Femur (tissue), 1 donor: ENCODE results near the gene AAMDC.

Experiments used
- DNase-seq: peaks from one replicate; pipeline ENCODE4 v3.0.0-alpha.2; 2017

Gene AAMDC

DNA sequence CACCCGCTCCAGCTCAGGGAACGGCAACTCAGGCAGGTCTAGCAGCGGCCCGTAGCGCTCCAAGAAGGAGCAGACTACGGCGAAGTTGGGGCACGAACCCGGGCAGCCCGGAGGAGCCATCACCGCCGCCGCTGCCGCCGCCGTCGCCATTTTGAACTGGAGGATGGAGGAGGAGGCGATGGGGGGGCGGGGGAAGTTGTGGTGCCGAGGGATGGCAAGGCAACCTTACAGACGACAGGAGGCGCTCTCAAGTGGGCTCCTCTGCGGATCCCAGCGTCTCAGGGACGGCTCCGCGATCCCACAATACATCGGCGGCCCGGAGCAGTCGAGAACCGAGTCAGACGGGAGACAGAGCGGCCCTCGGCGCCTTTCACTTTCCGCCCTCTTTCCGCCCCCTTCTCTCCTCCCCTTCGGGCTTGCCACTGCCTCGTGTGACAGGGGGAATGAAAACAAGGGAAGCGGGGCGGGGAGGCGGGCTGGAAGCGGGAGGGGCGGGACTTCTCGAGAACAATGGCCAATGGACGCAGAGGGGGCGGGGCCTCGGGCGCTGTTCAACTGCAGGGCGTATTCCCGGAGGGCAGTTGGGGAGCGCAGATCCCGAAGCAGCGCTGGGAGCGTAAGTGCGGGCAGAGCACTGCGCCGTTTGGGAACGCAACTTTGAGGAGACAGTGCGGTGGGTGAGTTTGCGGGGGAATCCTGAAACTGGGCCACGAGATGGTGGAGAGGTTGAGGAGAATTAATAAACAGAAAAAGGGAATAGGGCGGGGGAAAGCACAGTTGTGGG, at the start of gene AAMDC, which contains the start of gene RSF1:
AAMDC (plus strand) TSS at position 580 of the 784 bp plus-strand sequence. CDS start 21,353 bp downstream, outside the sequence.
RSF1 (minus strand) TSS at position 158 of the 784 bp plus-strand sequence; CDS start at position 150, 8 bp downstream.
- peak; percentile 99 for DNase-seq

DNA sequence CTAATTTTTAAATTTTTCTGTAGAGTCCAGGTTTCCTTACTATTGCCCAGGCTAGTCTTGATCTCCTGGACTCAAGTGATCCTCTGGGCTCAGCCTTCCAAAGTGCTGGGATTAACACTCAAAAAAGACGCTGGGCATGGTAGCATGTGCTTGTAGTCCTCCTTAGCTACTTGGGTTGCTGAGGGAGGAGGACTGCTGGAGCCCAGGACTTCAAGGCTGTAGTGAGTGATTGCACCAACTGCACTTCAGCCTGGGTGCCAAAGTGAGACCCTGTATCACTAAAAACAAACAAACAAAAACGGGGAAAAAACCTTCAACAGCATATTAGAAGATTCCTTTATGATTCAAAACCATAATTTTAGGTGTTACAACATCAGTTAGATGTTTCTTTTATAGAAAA, 45.0 kb upstream of the AAMDC start:
- no peak for DNase-seq

DNA sequence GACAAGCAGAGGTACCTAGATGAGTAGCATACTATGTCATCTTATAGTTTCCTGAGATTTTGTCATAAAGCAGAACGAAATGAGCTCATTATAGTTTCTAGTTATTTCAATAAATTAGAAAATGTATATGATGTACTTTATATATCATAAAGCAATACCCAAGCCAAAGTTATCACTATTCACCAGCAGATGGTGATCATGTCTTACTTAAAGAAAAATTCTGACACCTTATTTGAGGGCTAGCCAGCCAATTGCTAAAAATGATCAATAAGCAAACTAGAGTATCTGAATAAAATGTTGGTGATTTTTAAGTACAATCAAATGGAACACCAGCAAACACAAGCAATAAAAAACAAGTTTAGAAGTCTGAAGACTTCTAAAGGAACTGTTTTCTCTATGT, 44.5 kb upstream of the AAMDC start:
- DNase-seq = no peak

DNA sequence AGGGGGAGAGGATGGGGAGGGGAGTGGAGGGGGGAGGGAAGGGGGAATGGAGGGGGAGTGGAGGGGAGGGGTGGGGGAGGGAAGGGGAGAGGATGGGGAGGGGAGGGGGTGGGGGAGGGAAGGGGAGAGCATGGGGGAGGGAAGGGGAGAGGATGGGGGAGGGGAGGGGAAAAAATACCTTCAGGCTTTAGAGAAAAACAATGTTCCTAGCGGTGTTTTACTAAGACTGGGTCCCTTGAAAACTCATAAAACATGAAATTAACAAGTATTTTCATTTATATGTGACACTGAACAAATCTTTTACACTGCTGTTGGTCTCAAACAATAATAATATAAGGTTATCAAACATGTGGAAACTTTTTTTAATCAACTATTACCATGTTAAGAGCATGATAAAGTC, 42.8 kb upstream of the AAMDC start:
- no peak for DNase-seq

DNA sequence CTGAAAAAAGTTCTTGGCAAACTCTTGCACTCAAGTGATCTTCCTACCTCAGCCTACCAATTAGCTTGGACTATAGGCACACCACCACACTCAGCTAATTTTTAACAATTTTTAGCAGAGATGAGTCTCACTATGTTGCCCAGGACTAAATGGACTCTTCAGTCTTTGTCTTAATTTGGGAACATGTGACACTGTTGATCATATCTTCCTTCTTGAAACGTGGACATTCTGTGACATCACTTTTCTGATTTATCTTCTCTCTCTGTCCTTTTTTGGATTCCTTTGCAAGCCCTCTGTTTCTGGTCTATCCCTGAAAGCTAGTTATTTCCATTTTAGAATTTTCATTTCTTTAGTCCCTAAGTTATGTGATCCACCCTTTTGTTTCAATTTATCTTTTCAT, 42.4 kb upstream of the AAMDC start:
- DNase-seq = no peak

DNA sequence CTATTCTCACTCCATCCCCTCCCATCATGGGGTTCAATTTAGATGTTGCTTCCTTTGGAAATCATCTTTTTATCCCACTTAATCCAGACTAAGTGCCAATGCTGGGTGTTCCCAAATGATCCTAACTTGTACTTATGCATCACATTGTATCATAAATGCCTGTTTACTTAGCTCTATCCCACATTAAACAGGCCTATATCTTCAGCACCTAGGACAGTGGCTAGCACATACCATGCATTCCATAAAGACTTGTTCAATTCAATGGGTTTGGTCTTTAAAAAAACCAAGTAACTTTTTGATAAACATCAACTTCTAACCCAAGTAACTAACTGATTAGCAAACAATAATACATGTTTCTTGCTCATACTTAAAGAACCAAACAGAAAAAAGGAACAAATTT, 41.0 kb upstream of the AAMDC start:
- DNase-seq = no peak

DNA sequence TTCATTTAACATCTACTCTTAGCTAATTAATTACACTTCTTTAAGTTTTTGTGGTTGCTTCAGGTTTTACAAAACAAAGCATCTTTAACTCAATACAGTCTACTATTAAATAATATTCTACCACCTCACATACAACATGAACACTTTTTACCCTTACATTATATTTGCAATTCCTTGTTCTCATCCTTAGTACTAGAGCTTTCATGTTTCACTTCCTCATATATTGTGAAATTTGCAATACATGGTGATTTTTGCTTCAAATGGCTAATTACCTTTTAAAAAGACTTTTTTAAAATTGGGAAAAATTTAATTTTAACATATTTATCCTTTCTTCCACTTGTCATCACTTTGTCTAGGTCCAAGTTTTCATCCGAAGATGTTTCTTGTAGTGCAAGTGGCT, 37.9 kb upstream of the AAMDC start:
- no peak for DNase-seq

DNA sequence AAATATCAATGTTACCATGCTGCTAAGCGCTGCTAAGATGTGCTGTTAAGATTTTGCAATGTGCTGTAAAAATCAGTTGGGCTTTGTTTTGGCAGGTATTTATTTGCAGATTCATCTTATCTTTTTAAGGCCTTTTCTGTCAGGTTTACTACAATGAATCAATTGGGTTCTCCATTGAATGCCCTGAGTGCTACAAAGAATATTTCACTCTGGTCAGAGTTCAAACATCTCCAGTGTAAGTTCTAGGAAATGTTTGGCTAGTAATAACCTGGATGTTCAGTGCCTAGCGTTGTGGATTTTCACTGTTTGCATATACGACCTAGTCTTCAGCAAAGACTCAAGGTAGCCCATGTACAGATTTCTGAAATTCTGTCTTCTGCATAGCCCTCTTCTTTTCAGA, 36.4 kb upstream of the AAMDC start:
- DNase-seq = no peak

DNA sequence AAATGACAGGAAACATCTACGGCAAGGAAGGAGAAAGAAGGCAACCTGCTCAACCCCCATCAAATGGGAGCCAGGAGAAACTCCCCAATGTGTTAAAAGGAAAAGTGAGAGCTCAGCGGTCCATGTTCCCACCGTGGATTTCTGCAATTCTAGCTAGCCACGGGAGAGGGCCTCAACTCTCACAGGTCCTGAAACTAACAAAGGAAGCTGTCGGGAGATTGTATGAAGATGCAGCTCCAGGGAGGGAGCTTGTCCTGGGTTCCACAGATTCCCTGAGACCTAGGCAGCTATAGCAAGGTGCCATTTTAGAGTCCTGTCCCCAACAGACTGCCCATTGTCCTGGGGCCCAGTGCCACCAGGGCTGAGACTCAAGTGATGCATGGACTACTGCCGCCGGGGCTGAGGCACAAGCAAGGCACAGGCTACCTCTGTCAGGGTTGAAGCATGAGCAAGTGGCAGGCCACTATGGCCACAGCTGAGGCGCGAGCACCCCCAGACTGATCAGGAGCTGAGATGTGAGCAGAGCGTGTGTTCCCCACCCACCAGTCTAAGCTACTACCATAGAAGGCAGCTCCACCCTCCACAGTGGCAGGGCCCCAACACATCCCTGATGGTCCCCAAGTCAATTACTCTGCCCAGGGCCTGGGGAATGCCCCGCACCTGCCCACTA, 31.7 kb upstream of the AAMDC start:
- no peak for DNase-seq

DNA sequence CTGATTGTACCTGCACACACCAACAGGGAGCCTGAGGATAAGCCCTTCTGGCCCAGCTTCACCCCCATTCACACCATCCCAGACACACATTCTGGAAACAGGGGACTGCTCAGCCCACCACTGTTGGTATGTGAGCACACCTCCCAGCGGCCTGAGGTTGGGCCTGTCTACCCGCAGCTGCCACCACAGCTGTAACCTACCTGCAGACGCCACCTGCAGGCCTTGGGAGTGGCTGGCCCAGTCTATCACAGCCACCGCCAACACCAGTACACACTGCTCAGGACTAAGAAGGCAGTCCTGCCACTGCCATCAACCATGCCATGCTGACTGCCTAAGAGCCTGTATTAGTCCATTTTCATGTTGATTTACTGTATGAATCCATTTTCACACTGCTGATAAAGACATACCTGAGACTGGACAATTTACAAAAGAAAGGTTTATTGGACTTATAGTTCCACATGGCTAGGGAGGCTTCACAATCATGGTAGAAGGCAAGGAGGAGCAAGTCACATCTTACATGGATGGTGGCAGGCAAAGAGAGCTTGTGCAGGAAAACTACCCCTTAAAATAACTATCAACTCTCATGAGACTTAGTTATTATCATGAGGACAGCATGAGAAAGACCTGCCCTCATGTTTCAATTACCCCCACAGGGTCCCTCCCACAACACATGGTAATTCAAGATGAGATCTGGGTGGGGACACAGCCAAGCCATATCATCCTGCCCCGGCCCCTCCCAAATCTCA, 31.0 kb upstream of the AAMDC start:
- no peak for DNase-seq

DNA sequence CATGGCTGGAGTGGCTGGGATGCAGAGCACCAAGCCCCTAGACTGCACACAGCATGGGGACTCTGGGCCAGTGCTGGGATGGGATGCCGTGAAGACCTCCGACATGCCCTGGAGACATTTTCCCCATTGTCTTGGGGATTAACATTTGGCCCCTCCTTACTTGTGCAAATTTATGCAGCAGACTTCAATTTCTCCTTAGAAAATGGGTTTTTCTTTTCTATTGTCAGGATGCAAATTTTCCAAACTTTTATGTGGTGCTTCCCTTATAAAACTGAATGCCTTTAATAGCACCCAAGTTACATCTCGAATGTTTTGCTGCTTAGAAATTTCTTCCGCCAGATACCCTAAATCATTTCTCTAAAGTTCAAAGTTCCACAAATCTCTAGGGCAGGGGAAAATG, 29.6 kb upstream of the AAMDC start:
- no peak for DNase-seq

DNA sequence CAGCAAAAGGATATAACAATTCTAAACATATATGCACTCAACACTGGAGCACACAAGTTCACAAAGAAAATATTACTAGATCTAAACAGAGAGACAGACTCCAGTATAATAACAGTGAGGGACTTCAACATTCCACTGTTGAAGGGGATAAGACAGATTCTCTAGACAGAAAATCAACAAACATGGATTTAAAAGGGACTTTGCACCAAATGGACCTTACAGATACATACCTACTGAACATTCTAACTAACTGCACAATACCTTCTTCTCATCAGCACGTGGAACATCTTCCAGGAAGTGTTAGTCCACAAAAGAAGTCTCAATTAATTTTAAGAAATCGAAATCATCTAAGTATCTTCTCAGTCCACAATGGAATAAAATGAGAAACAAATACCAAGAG, 27.0 kb upstream of the AAMDC start:
- no peak for DNase-seq

DNA sequence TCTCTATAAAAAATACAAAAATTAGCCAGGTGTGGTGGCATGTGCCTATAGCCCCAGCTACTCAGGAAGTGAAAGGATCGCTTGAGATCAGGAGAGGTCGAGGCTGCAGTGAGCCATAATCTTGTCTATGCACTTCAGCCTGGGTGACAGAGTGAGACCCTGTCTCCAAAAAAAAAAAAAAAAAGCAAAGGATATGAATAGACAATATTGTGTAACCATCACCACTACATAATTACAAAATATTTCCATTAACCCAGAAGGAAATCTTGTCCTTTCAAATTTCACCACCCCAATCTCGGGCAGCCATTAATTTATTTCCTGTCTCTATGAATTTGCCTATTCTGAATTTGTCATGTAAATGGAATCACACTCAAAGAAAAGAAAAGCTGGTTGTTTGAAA, 21.6 kb upstream of the AAMDC start:
- no peak for DNase-seq

DNA sequence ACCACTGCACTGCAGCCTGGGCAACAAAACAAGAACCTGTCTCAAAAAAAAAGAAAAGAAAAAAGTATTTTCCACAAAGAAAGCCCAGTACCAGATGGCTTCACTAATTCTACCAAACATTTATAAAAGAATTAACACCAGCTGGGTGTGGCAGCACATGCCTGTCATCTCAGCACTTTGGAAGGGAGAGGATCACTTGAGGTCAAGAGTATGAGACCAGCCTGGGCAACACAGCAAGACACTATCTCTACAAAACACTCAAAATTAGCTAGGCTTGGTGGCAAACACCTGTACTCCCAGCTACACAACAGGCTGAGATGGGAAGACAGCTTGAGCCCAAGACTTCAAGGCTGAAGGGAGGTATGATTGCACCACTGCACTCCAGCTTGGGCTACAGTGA, 20.5 kb upstream of the AAMDC start:
- no peak for DNase-seq

DNA sequence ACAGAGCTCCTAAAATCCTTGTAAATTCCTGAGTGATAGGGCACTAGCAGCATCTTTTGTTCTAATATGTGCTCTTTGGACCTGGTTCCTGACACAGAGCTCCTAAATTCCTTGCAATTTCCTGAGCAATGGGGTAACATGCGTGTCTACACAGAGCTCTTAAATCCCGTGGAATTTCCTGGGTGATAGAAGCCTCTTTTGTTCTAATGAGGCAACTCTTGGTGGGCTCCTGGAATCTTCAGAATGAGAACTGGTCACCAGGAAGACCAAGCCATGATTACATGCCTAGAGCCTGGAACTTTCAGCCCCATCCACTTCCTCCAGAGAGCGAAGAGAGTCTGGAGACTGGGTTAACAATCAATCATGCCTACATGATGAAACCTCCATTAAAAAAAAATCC, 19.5 kb upstream of the AAMDC start:
- no peak for DNase-seq

DNA sequence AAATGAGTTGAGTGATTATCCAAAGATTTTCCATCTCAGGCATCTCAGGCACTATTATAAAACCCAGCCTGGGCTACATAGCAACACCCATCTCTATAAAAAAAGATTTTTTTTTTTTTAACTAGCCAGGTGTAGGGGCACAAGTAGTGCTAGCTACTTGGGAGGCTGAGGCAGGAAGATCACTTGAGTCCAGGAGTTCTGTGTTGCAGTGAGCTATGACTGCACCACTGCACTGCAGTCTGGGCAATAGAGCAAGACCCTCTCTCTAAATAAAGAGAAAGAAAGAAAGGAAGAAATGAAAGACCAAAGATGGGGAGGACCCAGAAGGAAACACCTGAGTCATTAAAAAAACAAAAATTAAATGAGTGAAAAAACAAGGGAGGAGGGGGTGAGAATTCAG, 14.5 kb upstream of the AAMDC start:
- DNase-seq = no peak

DNA sequence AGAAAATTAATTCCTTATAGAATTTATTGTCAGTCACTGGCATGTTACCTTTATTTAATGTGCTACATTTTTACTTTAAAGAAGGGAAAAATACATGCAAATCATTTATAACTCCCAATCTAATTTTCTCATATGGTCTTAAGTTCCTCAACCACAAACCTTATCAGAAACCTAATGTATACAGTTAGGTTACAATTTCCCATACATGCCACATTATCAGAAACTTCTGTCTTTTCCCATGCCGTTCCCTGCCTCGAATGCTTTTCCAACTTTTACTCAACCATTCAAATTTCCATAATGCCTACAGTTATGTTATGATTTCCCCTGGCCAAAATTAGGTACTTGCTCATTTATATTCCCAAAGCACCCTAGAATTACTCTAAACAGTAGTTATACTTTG, 14.0 kb upstream of the AAMDC start:
- DNase-seq = no peak

DNA sequence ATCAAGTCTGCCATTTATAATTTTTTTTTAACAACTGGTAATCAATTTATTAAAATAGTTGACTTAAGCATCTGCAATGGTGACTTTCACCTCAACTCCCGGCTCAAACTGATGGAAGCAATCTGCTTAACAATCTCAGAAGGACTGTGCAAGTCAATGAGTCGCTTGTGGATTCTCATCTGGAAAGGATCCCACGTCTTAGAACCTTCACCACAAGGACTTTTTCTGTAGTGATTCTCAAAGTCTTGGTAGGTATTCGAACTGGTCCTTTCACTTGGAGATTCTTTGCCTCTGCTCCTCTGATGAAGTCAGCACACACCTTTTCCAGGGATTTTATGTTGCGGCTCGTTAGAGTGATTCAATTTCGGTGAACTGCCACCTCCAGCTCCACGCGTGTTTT, 7.7 kb upstream of the AAMDC start:
- no peak for DNase-seq

DNA sequence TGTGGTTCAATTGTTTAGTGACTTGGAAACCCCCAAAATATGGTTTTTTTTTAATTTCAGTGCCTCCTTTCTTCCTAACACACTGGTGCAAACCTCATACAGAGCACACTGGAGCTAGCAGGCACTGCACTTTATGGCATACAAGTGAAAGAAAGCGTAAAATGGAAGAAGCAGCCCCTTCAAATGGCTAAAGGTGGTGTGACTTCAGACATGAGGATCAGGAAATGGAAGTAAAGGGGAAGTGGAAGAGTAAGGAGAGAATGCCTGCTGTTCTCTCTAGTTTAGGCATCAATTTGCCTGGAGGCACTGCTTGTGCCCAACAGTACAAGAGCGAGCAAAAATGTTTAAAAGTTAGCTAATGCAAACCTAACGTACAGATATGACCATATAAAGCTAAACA, 6.1 kb upstream of the AAMDC start:
- DNase-seq = no peak

DNA sequence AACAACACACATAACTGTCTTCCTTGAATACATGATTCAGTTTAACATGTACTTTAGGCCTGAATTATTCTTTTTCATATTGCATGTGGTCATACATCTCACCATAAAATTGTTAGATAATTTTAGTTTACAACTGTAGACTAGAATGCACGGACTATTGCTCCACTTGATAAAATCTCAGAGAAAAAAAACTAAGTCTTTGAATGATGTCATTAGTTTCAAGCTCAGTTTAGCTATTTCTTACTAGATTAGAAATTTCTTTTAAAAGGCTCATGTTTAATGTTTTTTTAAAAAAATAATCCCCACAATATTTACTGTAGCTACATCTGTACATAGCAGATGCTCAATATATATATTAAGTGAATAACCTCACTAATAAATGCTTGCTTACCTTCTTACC, 5.5 kb upstream of the AAMDC start:
- no peak for DNase-seq

DNA sequence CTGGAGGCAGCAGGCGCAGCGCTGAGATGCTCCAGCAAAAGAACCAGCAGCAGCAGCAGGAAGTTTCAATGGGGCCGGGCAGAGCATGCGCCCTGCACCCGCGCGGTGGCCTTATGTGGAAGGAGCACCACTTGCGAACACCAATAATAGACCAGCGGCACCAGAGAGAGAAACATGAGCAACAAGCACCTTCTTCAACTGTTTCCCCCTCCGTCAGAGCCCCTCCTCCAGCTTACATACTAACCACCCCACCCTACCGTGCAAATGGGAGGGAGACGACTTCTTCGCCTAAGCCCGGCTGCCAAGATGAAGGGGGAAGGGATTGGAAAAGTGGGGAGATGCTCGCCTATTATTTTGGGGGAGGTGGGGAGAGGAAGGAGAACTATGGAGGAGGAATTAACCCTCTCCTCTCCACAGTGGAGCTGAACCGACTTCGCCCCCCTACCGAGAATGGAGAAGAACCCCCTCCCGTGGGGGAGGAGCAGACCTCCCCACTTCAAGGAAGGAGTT, 1.5 kb upstream of the AAMDC start:
- peak; percentile 92 for DNase-seq

DNA sequence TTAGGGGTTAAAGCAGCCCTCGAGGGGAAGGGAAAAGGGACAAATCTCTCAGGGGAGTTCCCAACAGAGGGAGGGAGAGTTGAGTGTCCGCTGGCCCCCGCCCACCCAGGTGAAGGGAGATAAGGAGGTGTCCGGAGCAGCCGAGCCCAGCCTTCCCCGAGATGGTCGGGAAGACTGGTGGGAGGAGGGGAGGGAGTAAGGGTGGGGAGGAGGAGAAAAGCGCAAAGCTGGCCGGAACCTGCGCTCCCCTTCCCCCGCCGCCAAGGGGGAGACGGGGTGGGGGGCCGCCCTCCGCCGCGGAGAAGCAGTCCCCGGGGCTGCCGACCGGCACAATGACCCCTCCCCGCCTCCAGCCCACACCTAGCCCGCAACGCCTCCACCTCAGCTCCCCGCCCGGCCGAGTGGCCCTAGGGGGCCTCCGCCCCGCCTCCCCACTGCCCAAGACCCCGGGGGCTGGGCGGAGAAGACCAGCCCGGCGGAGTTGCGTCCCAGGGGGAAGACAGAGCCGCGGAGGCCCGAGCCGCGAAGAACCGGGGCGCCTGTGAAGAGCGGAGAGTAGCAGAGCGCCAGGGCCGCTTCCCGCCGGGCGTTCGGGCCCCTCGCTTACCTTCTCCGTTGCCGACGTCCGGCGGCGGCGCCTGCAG, 901 bp upstream of the AAMDC start:
- DNase-seq = peak; percentile 70

DNA sequence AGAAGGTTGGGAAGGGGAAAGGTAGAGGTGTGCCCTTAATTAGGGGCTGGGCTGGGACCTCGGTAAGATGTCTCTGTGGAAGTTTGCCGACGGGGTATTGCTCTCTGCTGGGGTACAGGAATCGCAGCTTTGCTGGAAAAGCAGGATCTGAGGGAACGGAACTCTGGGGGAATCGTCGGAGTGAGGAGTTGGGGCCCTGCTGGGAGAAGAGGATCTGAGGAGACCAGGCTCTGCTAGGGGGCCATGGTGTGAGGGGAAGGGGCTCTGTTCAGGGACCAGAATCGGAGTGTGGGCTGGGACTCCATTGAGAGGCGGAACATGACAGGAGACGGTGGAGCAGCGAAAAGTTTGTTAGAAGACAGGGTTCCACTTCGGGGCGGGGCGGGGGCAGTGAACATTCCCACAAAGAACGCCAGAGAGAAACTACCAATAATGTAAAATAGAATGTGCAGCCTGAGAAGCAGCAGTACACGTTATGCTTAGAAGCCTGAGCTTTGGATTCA, 456 bp downstream of the AAMDC start:
- peak; percentile 60 for DNase-seq
